Stimulated activated naive CD4-positive, alpha-beta T cell treated with Interleukin-2 at 50 U/mL for 16 hours (primary cell): ENCODE results near the gene UBE2H.

Source experiments
- DNase-seq: peaks from one replicate; lab custom pipeline; 2025; lab: John Stamatoyannopoulos, UW

The UBE2H gene

DNA sequence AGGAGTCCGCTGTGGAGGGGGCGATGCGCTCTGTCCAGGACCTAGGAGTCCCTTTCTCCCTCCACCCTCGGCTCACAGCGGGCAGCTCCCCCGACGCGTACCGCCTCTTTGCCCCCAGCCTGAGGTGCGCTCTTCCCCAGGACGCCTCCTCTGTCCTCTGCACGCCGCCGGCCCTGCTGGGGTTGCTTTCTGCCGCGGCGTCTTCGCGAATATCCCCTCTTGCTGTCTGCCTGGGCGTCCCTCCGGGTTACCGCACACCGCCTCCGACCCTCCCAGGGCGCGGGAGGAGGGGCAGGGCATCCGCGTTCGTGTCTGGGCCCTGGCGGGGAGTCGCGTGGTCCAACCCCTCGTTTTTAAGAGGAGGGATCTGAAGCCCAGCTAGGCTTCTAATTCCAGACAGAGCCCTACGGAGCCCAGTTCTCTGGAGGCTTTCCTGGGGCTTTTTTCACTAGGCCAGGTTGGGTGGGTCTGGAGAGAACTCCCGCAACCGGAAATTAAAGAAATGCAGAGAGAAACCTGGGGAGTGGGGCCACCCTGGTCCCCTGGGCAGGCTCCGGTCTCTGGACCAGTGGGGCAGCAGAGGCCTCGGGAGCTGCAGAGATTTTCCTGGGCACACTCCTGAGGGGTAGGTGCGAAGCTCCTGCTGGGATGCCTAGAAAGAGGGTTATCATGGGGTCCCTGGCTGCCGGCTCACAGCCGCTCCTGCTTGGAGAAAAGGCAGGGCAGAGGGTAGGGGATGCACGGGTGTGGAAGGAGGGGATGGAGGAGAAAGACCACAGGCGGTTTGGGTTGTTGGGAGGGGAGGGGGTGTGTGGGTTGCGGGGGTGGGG is 166.9 kb downstream of the UBE2H start:
- DNase-seq, result no peak

DNA sequence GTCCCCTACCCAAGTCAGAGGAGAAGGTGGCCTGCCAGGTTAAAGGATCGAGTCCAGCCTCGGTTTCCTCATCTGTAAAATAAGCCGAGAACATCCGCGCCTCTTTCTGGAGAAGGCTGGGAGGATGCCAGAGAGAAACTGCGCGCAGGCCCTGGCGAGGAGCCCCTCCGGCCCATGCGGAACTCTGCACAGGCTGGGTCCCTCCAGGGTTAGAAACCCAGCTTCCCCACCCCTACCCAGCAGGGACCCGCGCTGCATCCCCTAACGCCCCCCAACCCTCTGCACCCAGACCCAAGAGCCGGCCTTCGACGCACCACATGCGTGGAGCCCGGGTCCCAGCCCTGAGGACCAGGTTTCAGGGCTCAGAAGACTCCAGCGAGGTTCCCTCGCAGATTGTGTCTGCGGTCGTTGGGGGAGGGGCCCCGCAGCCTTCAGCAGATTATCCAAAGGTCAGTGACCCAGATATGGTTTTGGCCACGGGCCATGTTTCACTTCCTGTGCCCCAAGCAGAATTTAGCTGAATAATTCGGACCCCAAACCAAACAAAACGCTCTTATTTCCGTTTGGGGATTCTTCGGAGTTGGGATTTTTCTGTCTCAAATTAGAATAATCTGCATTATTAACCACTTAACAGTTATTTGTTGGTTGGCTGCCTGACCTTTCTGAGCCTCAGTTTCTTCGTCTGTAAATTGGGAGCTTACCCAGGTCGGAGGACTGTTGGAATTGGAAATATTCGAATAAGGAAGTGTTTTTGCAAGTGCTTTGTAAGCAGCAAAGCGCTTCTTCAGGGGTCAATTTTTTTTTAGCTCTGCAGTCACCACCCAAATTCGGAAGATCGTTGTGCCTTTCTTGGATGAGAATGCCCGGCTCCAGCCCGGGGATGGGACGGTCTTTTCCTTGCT is 167.7 kb downstream of the UBE2H start:
- no peak for DNase-seq

DNA sequence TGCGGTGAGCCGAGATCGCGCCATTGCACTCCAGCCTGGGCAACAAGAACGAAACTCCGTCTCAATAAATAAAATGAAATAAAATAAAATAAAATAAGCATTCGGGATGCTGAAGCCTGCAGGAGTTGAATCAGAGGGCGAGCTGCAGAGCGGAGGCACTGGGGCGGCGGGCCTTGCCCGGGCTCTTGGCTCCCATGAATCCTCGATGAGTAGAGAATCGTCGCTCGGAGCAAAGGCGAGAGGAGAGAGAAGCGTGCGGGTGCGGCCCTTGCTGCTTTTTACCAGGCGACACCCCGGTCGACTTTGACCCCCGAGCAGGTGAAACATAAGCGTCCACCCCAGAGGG is 168.3 kb downstream of the UBE2H start:
- no peak for DNase-seq

DNA sequence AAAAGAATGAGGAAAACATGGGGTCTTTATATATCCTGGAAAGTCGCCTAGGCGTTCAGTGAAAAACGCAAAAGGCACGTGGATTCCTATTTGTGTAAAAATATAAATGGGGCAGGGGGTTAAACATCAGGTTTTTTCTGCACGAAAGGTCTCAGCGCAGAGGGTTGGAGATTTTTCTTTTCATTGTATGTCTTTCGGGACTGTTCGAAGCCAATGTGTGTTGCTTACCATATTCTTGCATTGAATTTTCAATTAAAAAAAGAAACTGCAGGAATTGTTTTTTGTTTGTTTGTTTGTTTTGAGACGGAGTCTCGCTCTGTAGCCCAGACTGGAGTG is 169.2 kb downstream of the UBE2H start:
- no peak for DNase-seq

DNA sequence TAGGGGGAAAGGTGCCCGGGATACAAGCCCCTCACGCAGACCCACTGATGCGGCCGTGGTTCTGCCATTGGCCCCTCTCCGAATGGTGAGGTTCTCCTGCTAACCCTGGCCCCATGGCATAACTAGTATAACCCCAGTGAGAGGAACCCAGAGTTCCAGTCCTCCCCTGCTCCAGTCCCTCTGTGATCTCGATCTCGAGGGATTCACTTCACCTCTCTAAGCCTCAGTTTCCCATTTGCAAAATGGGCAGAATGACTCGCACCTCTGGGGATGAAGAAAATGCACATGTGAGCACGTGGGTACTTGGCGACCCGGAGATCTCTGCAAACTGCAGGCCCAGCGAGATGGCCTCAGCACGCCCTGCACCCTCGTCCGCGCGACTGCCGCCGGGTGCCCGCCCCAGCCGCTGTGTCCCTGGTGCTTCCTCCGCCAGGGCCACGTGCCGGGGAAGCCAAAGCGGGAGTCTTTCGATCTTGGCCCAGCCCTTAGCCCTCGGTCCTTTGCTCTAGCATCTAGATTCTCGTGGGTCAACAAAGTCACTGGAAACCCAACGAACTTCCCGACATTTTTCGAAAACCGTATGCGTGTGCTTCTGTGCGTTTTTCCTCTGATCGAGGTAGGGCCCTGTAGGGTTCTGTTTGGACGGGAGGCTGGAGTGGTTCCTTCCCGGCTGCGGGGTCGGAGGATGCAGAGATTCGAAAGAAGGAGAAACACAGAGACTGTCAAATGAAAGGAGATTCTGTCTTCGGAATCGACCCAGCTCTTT is 169.8 kb downstream of the UBE2H start:
- DNase-seq, result no peak

DNA sequence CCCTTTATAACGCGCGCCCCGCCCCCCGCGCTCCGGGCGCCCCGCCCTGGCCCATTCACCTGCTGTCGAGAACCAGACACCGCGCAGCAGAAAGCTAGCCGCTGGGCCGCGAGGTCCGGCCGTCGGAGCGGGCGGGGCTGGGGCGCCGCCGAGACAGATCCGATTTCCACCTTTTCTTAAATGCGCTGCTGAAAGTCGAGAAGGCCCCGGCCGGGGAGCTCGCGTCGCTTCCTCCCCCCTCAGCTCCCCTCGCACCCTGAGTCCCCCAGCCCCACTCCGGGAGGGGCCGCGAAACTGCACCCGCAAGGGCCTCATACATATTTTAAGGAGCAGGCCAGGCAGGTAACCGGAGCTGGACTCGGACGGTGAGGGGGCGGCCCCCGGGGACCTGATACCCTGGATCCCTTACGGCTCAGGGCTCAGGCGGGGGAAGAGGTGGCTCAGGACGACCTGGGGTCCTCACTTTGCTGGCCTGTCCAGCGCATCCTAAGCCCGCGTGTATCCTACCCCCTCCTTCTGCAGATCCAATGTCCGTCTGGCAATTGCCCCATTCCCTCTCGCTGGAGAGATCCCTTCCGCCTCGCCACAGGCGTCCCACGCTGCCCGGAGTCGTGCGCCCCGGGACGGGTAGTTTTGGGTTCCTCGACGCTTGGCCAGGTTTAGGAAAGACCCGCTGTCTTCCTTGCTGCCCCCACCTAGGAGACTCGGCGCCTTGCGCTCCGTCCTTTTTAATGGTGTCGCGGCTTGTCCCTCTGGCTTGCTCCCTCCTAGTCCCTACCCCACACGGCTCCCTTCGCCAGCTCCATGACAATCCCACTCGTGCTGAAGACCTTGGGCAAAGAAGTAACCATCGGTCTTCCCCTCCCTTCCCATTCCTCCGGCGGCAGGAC is 170.6 kb downstream of the UBE2H start:
- DNase-seq, result no peak

DNA sequence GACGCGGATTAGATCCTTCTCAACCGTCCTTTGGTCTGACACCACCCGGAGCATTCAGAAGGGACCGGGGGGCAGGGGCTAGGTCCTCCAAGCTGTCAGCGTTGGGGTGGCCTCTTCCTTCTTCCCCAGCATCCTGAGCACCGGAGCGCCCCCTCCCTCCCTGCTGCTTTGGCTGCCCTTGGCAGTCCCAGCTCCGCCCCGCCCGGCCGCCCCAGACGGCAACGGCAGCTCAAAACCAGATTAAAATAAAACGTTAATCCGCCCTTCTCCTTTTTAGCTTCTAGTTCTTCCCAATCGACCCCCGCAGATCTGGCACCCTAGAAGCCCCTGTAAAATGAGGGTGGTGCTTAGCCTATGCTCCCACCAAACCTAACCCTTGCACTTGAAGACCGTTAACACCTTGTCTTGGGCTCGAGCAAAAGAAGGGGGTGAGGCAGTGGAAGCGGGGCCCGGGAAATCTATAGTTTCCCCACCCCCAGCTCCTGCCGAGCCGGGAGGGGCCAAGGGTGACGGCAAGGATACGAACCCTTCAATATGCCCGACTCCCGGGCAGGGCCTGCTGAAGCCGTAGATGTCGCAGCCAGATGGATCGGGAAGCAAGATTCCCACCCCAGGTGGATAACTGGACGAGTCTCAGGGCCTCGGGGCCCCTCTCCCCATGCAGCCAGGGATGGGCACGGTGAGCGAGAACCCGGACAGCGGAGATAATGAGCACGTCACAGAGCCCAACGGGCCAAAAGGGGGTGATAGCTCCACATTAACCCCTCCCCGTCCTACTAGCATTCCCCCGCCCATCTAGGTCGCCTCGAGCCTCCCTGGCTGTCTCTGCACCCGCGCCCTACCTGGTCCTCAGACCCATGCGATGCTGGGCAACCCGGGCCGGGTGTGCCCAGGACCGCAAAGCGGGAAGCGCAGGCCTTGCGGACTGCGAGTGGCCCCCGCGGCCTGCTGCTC is 171.5 kb downstream of the UBE2H start:
- peak; percentile 11 for DNase-seq
